Mucosa of descending colon (tissue), 3 donors: ENCODE data around the gene DNAH10. TPM values are rescaled to one million over a fixed set of nuclear protein-coding genes. Genes with fewer than 3 reads are reported as not detected.

ENCODE experiments used
- ATAC-seq: fragments of 200-7000 bp; cut with Tn5 transposase; one replicate; pipeline ENCODE4 v1.9.1; 2020; ENCODE audit warnings: mild to moderate bottlenecking, moderate library complexity
- DNase-seq, 3 donors: peaks; one replicate each; pipeline ENCODE4 v3.0.0-alpha.2; 2020
- H3K36me3 ChIP-seq: fragments of 200-600 bp; one replicate; pipeline ENCODE4 v1.8.0; 2021; ENCODE audit warnings: low read depth, mild to moderate bottlenecking
- H3K4me1 ChIP-seq: fragments of 200-600 bp; one replicate; pipeline ENCODE4 v1.8.0; 2021; ENCODE audit warnings: low read depth, mild to moderate bottlenecking
- H3K4me3 ChIP-seq: fragments of 200-600 bp; one replicate; pipeline ENCODE4 v1.8.0; 2021; ENCODE audit warnings: mild to moderate bottlenecking
- H3K9me3 ChIP-seq: fragments of 200-600 bp; one replicate; pipeline ENCODE4 v1.8.0; 2021; ENCODE audit warnings: mild to moderate bottlenecking
- intact Hi-C, 2 donors: fragments of 100-400 bp; cut with DNase I in 1 of 2; cut with micrococcal nuclease in 1 of 2; formaldehyde crosslinking; loops; one replicate each; pipeline versions ENCODE4 v1.11.0 to v1.11.1; 2022; cut with DNase I, micrococcal nuclease
- total RNA-seq, 3 donors: library from RNA; stranded (reverse); fragmentation: NEBNext Ultra II Directional in 2 of 3; extraction: Animal tissue kit (Norgen Biotek cat#: 25700) in 2 of 3; gene quantifications; one replicate each; pipeline versions ENCODE4 v1.2.1 to v1.2.4, GENCODE V29; 2021 to 2023
- TF ChIP-seq, protein P1 (sequence below): fragments of 200-600 bp; IDR thresholded peaks from one replicate; pipeline ENCODE4 v1.8.0; 2022; ENCODE audit warnings: antibody characterized with exemption, mild to moderate bottlenecking
- donor health status: DM: no; HTN: no; CAD: no; lungs with moderate emphysema.
- donor health status: DM: no; HTN: no; CAD: no.
- donor health status: DM: no; HTN: yes; CAD: no.

DNAH10 gene
- total RNA-seq, 3 donors from 2014 or later: 0.29 to 0.63 (median 0.29) TPM

DNA sequence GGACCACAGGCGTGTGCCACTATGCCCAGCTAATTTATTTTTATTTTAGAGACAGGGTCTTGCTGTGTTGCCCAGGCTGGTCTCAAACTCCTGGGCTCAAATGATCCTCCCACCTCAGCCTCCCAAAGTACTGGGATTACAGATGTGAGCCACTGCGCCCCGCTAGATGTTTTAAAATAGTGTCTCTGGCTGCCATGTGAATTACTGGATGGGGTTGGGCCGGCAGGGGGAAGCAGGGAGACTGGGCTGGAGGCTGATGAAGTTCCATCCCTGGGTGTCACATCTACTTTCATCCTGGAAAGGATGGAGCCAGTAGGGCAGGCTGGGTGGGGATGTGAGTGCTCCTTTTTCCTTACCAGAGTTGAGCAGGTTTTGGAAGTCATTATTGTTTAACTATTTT lies 46.1 kb downstream of the DNAH10 start:
- Histone ChIP-seq H3K4me3 (no peak overlapping the region), H3K36me3 (no peaks in the 10 kb centered on the region), H3K9me3 (no peaks in the 10 kb centered on the region), H3K4me1 (no peaks in the 10 kb centered on the region)
- intact Hi-C loops: no loop called here
- DNase-seq: peak in 2 of 3 donors; percentile 15 to 31
- TF ChIP-seq, protein P1, sequence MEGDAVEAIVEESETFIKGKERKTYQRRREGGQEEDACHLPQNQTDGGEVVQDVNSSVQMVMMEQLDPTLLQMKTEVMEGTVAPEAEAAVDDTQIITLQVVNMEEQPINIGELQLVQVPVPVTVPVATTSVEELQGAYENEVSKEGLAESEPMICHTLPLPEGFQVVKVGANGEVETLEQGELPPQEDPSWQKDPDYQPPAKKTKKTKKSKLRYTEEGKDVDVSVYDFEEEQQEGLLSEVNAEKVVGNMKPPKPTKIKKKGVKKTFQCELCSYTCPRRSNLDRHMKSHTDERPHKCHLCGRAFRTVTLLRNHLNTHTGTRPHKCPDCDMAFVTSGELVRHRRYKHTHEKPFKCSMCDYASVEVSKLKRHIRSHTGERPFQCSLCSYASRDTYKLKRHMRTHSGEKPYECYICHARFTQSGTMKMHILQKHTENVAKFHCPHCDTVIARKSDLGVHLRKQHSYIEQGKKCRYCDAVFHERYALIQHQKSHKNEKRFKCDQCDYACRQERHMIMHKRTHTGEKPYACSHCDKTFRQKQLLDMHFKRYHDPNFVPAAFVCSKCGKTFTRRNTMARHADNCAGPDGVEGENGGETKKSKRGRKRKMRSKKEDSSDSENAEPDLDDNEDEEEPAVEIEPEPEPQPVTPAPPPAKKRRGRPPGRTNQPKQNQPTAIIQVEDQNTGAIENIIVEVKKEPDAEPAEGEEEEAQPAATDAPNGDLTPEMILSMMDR: no peak
- ATAC-seq: no peak

DNA sequence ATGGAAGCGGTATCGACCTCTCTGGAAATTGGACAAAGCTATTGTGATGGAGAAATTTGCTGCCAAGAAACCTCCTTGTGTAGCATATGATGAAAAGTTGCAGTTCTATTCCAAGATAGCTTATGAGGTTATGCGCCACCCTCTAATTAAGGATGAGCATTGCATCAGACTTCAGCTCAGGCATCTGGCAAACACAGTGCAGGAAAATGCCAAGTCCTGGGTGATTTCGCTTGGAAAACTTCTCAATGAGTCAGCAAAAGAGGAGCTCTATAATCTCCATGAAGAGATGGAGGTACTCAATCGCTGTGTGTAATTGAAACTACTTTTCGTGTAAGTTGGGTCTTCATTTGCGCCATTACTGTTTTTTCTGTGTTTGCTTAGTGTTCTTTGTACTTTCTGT lies 51.2 kb downstream of the DNAH10 start:
- DNase-seq: no peak
- intact Hi-C loops: no loop called here
- TF ChIP-seq, protein P1: no peak
- Histone ChIP-seq H3K4me3 (no peak overlapping the region), H3K9me3 (peaks cover 10% of the 10 kb centered on the region), H3K4me1 (no peaks in the 10 kb centered on the region), H3K36me3 (no peaks in the 10 kb centered on the region)
- ATAC-seq: no peak

DNA sequence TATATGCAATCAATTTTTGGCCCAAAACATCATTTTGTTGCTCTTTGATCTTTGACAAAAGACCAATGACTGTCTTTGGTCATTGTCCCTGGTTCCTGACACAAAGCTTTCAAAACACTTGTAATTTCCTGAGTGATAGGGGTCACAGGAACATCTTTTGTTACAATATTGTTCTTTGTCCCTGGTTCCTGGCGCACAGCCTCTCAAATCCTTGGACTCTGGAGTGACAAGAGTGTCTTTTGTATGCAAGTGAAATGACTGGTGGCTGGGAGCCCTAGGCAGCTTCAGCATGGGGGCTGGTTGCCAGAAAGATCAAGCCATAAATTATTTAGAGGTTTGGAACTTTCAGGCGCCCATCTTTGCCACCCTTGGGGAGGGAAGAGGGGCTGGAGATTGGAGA lies 53.9 kb downstream of the DNAH10 start:
- no peaks in the 10 kb centered on the region for H3K4me1 ChIP-seq
- ATAC-seq: no peak
- no peaks in the 10 kb centered on the region for H3K36me3 ChIP-seq
- H3K9me3 ChIP-seq: peaks cover 10% of the 10 kb centered on the region
- no peak for DNase-seq
- intact Hi-C loops: no loop called here
- H3K4me3 ChIP-seq: no peak overlapping the region
- TF ChIP-seq, protein P1: no peak

DNA sequence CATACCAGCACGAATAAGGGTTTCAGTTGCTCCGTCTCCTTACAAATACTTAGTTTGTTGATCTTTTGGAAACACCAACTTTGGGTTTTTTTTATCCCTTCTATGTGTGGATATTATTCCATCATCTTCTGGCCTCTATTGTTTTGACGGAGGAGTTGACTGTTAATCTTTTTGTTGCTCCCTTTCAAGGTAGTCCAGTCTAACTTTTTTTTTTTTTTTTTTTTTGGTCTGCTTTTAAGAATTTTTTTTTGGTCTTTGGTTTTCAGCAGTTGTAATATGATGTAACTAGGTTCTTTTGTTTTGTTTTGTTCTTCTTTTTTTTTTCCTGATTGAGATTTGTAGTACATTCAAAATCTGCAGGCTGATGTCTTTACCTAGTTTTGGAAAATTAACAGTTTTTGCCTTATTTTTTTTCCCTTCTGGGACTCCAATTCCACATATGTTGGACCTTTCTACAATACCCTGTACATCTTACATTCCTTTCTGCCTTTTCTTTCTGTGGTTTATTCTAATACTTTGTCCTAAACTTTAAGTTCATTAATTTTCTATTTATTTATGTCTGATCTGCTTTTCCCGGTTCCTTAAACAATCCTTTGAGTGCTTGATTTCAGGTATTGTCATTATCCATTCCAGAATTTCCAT lies 54.9 kb downstream of the DNAH10 start:
- Histone ChIP-seq H3K4me1 (no peaks in the 10 kb centered on the region), H3K36me3 (no peaks in the 10 kb centered on the region), H3K9me3 (peaks cover 10% of the 10 kb centered on the region), H3K4me3 (no peak overlapping the region)
- intact Hi-C loops: no loop called here
- TF ChIP-seq, protein P1: no peak
- ATAC-seq: no peak
- no peak for DNase-seq

DNA sequence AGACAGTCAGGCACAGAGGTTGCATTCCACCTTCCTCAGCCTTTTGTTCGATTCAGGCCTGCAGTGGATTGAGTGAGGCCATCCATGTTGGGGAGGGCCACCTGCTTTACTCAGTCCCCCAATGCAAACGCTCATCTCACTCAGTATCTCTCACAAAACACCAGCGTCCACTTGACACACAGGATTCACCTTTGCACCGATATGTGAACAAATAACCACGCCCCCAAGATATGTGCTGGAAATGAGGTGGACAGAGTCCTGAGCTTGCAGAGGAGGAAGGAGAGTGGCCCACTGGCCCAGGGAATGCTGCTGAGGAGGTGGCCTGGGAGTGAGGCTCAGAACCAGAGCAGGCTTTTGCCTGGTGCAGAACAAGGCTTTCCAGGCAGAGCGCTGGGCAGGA lies 60.7 kb downstream of the DNAH10 start:
- DNase-seq (no peak), ATAC-seq (no peak)
- intact Hi-C loops: no loop called here
- H3K9me3 ChIP-seq: peaks cover 1% of the 10 kb centered on the region
- H3K4me1 ChIP-seq: no peaks in the 10 kb centered on the region
- no peak overlapping the region for H3K4me3 ChIP-seq
- H3K36me3 ChIP-seq: no peaks in the 10 kb centered on the region
- TF ChIP-seq, protein P1: no peak

DNA sequence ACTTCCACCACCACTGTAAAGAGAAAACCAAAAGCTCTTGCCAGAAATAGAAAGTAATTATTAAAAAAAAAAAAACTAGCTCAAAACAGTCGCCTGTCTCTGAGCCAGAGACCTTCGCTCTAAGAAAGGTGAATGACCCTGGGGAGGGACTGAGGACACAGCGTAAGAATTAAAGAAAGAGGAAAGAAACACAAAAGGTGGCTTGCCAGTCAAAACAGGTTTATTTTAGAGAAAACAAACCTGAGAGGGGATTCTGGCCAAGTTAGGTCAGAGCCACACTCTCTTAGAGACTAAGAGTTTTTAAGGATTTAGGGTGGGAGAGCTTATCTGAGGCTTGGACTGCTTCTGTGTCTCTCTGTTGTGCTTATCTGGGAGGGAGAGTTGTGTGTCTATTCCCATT lies 66.0 kb downstream of the DNAH10 start:
- TF ChIP-seq, protein P1: no peak
- H3K9me3 ChIP-seq: no peaks in the 10 kb centered on the region
- no peaks in the 10 kb centered on the region for H3K36me3 ChIP-seq
- no peaks in the 10 kb centered on the region for H3K4me1 ChIP-seq
- no peak for DNase-seq
- intact Hi-C loops: no loop called here
- ATAC-seq: no peak
- no peak overlapping the region for H3K4me3 ChIP-seq
